Stimulated activated CD4-positive, alpha-beta T cell treated with anti-CD3 and anti-CD28 coated beads, TNF-alpha, amount 100 ng/mL, for 4 hours (primary cell): ENCODE measurements around the gene RELN.

ENCODE experiments used
- DNase-seq, 3 experiments: peaks; one replicate each; pipeline ENCODE4 v3.0.0-alpha.2; 2020; ENCODE audit warnings: low read depth in 3 of 3

The RELN gene

GRCh38 chr7:103717574-103717973 is 271.9 kb downstream of the RELN start:
- no peak for DNase-seq

GRCh38 chr7:103715376-103716120 is 273.9 kb downstream of the RELN start:
- DNase-seq = no peak

- no peak for DNase-seq
These were observed 275.0 kb downstream of the RELN start for GRCh38 chr7:103714376-103714927.

GRCh38 chr7:103712991-103713778 is 276.3 kb downstream of the RELN start:
- DNase-seq = no peak

- no peak for DNase-seq
These were observed 278.0 kb downstream of the RELN start for GRCh38 chr7:103711413-103711812.

GRCh38 chr7:103710247-103710646 is 279.2 kb downstream of the RELN start:
- no peak for DNase-seq

GRCh38 chr7:103706805-103707204 is 282.7 kb downstream of the RELN start:
- DNase-seq = no peak

- no peak for DNase-seq
These were observed 283.9 kb downstream of the RELN start for GRCh38 chr7:103705542-103705941.

GRCh38 chr7:103704701-103705100 is 284.8 kb downstream of the RELN start:
- DNase-seq = no peak

GRCh38 chr7:103702982-103703381 is 286.5 kb downstream of the RELN start:
- no peak for DNase-seq

- DNase-seq = no peak
These were observed 287.0 kb downstream of the RELN start for GRCh38 chr7:103702454-103702853.

- no peak for DNase-seq
These were observed 290.4 kb downstream of the RELN start for GRCh38 chr7:103699032-103699431.

- DNase-seq = no peak
These were observed 291.4 kb downstream of the RELN start for GRCh38 chr7:103698064-103698463.

GRCh38 chr7:103695521-103695920 is 293.9 kb downstream of the RELN start:
- no peak for DNase-seq

- DNase-seq = no peak
These were observed 295.2 kb downstream of the RELN start for GRCh38 chr7:103694304-103694703.

GRCh38 chr7:103691291-103691690 is 298.2 kb downstream of the RELN start:
- no peak for DNase-seq

- no peak for DNase-seq
These were observed 299.1 kb downstream of the RELN start for GRCh38 chr7:103690242-103690974.

- DNase-seq = no peak
These were observed 300.2 kb downstream of the RELN start for GRCh38 chr7:103689255-103689654.

- DNase-seq = no peak
These were observed 301.5 kb downstream of the RELN start for GRCh38 chr7:103687951-103688350.

GRCh38 chr7:103687272-103687671 is 302.2 kb downstream of the RELN start:
- DNase-seq = no peak

GRCh38 chr7:103686763-103687162 is 302.7 kb downstream of the RELN start:
- no peak for DNase-seq

- DNase-seq = no peak
These were observed 303.4 kb downstream of the RELN start for GRCh38 chr7:103686064-103686463.
